GM03348 (cell line): Measurements from ENCODE around the gene NEGR1.
A peak's percentile ranks its signal among the peaks of the same experiment; 100 is the strongest.
"Not testable (repeated sequence)": the region's sequence is repeated elsewhere in the genome, so short reads cannot be mapped to it uniquely, and the experiment has no call there.

Experiments used
- DNase-seq: peaks from one replicate; pipeline ENCODE4 v3.0.0; 2012; ENCODE audit warnings: low spot score

Gene NEGR1

GRCh38 chr1:72282271-72283021 lies at the start of gene NEGR1:
Gene NEGR1 (minus strand): TSS chr1:72282539.
- peak; percentile 91 for DNase-seq

DNA sequence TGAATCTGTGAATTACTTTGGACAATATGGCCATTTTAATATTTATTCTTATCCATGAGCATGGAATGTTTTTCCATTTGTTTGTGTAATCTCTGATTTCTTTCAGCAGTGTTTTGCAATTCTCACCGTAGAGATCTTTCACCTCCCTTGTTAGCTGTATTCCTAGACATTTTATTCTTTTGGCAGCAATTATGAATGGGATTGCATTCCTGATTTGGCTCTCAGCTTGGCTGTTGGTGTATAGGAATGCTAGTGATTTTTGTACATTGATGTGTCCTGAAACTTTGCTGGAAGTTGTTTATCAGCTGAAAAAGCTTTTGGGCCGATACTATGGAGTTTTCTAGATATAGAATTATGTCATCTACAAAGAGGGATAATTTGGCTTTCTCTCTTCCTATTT lies 44.2 kb upstream of the NEGR1 start:
- DNase-seq: no peak

GRCh38 chr1:72324451-72324850 lies 42.1 kb upstream of the NEGR1 start:
- DNase-seq: no peak

GRCh38 chr1:72322910-72323309 lies 40.6 kb upstream of the NEGR1 start:
- DNase-seq: no peak

DNA sequence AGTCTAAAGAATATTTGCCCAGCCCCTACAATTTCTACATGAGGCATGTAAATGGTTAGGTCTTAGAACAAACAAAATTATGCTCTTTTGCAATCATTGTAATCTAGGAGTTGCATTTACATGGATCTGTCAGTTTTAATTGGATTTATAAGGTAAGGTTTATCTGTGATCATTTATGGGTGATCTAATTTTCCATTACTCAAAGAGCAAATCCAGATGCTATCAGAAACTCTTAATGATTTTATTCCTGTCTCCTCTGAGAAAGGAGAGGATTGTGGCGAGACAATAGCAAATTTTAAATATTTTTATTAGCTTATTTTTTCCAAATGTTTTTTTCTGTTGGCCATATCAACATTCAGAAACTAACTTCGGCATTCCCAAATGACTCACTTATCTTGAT lies 14.2 kb upstream of the NEGR1 start:
- DNase-seq: no peak

GRCh38 chr1:72288886-72289285 lies 6.5 kb upstream of the NEGR1 start:
- no peak for DNase-seq

DNA sequence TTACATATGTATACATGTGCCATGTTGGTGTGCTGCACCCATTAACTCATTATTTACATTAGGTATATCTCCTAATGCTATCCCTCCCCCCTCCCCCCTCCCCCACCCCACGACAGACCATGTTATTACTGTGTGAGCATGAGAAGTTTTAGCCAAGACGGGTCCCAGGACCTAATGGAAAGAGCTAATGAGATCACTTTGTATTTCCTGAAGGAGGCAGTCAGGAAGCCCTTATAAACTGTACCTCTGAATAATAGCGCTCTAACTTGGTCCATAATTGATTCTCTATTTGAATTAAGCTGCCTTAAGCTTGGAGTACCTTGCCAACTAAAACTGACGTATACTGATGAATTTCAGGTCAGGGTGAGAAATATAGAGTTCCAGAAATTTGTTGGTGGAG lies 4.1 kb upstream of the NEGR1 start:
- DNase-seq: no peak

DNA sequence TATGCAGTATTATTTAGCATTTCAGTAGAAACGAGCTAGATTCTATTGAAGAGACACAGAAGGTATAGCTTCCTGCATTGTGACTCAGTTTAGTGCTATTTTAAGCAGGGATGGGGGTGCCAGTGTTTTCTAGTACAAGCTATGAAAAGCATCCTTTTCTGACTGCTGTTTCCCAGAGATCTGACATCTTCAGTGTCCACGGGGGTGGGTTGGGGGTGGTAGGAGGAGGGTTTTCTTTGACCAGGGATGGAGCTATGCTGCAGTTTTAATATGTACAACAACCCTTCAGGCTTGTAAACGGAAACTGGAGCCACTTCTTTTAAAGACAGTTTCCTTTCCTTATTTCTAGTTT lies 2.7 kb upstream of the NEGR1 start:
- peak; percentile 72 for DNase-seq

DNA sequence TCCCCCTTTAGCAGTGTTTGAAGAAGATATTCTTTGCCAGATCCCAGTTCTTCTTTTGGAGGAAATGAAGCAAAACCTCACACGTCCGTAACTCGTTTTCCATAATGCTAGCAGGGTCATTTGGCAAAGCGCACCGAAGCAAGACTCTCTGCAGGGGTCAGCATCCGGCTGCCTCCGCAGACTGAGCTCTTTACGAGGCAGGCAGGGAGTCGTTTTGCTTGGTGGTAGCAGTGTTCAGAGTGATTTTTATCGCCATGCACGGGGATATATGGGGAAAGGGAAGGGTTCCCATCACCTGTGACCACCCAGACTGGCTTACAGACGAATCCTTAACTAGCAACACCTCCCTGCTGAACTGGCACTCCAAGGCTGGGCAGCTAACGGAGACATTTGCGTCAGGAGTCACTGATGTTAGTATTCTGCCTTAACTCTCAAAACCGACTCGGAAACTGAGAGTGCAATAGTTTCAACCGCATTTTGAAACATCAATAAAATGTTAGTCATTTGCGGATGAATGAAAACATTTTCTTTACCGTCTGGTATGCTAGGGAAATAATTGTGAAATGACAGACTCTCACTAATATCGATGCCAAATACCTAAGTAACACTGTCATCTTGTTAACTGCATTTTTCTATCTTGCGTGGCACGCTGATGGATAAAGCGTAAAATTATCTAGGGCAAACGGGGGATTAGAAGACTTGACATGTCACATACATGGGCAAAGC lies 2.2 kb upstream of the NEGR1 start:
- DNase-seq: peak; percentile 55

- no peak for DNase-seq
Observed at GRCh38 chr1:72284084-72284347, 1.7 kb upstream of the NEGR1 start.

- DNase-seq: peak; percentile 88
Observed at GRCh38 chr1:72283307-72284083, 1.2 kb upstream of the NEGR1 start.

DNA sequence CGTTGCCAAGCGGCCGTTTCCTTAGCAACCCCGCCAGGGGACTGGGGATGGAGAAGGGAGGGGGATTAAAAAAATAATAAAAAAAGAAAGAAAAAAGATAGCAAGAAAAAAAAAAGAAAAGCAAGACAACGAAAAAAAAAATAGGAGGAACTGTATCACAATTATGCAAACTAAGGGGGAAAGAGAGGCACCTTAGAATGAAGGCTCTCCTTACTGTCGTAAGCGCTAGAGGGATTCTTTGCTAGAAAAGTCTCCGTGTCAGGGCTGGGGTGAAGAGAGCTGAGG lies 625 bp upstream of the NEGR1 start:
- DNase-seq: no peak

DNA sequence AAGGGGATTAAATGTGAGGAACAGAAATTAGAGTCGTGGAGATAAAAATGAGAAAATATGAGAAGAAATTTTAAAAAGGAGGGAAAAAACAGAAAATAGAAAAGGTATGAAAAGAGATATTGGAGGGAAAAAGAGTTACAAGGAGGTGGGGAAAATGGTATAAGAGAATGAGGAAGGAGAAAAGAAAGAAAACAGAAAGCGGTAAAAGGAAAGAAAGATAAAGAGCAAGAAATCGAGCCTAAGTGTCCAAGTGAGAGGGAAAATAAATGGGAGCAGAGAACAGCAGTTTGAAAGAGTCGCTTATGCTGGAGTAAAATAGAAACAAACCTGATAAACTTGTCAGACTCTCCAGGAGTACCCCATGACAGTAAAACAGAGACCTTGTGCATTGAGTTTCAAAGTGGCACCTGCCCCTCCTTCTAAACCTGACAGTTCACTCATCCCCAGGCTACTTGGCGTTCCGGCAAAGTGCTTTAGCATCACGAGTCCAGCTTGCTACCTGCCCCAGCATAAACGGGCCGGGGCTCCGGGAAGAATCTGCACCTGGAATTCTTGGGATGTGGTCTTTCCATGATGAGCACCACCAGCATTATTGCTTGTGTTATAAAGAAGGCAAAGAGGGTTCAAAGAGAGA lies 585 bp downstream of the NEGR1 start:
- DNase-seq: no peak

- no peak for DNase-seq
Observed at GRCh38 chr1:72281144-72281543, 1.2 kb downstream of the NEGR1 start.

- DNase-seq: no peak
Observed at GRCh38 chr1:72280711-72281110, 1.6 kb downstream of the NEGR1 start.

DNA sequence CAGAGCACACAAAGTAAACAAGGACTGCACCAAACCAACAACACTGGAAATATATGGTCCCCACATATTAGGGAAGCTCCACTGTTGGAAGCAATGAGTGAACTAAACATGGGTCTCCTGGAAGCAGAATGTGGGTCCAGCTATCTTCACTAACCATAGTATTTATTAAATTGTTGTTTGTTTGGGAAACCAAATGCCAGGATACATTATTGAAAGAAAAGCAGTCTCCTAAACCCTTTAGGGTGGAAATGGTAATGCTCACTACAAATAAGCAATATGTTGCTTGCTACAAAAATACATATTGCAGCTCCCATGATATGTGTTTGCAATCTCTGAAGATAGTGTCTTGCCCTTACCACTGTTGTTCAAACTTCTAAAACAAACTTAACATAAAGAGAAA lies 2.2 kb downstream of the NEGR1 start:
- no peak for DNase-seq

- no peak for DNase-seq
Observed at GRCh38 chr1:72278461-72278860, 3.9 kb downstream of the NEGR1 start.

DNA sequence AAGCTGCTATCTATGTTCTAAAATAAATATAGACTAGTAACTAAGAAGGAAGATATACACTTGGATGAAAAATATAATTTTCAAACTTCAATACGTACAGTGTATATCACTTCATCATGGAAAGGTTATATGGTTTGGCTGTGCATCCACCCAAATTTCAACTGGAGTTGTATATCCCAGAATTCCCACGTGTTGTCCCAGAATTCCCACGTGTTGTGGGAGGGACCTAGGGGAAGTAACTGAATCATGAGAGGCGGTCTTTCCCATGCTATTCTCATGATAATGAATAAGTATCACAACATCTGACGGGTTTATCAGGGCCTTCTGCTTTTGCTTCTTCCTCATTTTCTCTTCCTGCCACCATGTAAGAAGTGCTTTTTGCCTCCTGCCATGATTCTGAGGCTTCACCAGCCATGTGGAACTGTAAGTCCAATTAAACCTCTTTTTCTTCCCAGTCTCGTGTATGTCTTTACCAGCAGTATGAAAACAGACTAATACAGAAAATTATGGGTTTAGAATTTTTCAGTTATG lies 10.7 kb downstream of the NEGR1 start:
- no peak for DNase-seq

GRCh38 chr1:72262735-72263134 lies 19.6 kb downstream of the NEGR1 start:
- no peak for DNase-seq

- no peak for DNase-seq
Observed at GRCh38 chr1:72253132-72253531, 29.2 kb downstream of the NEGR1 start.

DNA sequence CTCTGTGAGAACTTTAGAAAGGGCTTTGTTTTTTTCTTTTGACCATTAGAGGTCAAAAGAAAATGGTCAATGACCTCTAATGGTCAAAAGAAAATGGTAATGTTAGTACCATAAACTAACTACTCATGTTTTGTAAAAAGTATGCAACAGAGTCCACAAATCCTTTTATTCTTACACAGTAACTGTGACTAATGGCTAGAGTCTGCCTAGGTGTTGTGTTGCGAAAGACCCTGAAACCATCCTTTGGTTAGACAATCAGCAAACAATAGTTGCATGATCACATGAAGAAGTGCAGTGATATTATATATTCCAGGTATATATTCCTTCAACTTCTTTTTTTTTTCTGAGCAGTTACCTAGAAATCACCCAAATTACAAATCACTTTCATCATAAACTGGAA lies 40.9 kb downstream of the NEGR1 start:
- DNase-seq: no peak

DNA sequence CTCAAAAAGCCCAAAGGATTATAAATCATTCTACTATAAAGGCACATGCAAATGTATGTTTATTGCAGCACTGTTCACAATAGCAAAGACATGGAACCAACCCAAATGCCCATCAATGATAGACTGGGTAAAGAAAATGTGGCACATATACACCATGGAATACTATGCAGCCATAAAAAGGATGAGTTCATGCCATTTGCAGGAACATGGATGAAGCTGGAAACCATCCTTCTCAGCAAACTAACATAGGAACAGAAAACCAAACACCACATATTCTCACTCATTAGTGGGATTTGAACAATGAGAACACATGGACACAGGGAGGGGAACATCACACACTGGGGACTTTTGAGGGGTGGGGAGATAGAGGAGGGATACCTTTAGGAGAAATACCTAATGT lies 46.4 kb downstream of the NEGR1 start:
- DNase-seq: not testable (repeated sequence)

- no peak for DNase-seq
Observed at GRCh38 chr1:72235062-72235461, 47.3 kb downstream of the NEGR1 start.
